ENCODE data around the gene CENPL. TPM values are rescaled to one million over a fixed set of nuclear protein-coding genes. Genes with fewer than 3 reads are reported as not detected.
A peak's percentile ranks its signal among the peaks of the same experiment; 100 is the strongest.

CENPL gene
- total and polyA plus RNA-seq, 2 of the 8 experiments (the other 6 are each of a cell fraction or from before 2014, with no cell fraction given) = 6.6 to 16.0 TPM

DNA sequence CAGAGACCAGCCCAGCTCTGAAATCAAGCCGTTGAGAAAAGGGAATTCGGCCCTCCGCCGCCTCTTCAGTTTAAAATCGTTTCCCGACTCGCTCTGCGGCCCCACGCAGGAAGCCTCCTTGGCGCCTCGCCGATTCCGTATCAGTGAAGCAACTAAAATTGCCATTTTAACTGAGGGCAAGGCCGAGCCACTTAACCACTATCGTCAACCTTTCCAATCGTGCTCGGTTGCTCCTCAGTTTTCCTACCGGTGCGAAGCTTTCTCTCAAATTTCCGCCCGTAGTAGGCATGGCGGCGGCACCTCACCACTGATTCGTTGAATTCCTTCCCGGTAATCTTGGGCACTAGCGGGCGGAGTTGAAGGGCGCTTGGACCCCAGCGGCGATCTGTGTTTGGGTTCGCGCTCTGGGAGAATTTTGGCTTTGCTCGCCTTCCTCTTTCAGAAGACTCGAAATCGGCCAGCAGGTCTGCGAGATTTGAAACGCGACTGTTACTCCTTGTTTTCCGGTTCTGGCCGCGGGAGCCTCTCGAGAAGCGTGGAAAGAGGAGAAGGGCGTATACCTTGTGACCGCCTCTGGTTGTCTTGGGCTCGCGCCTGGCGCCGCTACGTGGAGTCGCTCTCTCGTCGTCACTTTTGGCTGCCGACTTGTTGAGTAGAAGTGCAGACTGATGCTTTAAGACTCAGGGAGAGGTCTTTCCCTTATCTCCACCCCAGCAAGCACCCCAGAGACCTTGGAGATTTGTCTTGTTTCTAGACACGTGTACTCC, at the start of gene CENPL, which contains the start of gene DARS2 (continued):
- no peak for TF ChIP-seq CTCF (IDR thresholded peaks at IDR 0.05; ENCODE audit: control extremely low read depth in 1 of 3, insufficient read depth in 1 of 3, low read depth in 1 of 3, low read length in 3 of 3)
- TF ChIP-seq EZH2 (IDR thresholded peaks at IDR 0.05; ENCODE audit: low read depth, low read length, severe bottlenecking) = no peak
- TF ChIP-seq HDAC6 (IDR thresholded peaks at IDR 0.05; ENCODE audit: low read depth, low read length) = no peak
- no peak for TF ChIP-seq RNF2 (IDR thresholded peaks at IDR 0.05; ENCODE audit: borderline replicate concordance, low read depth, low read length, missing control alignments, poor library complexity, severe bottlenecking)
- no peak; the same call in 1 of the 2 replicates for TF ChIP-seq GABPA (IDR thresholded peaks at IDR 0.05; ENCODE audit: borderline replicate concordance, insufficient read depth, low read length)
- no peak for TF ChIP-seq CBX8 (IDR thresholded peaks at IDR 0.05; ENCODE audit: borderline replicate concordance, low read depth, low read length)
- no peak for TF ChIP-seq CBX5 (IDR thresholded peaks at IDR 0.05; ENCODE audit: low read depth, low read length)
- no peak; a peak in 1 of 4 replicates for TF ChIP-seq HDAC2 (IDR thresholded peaks at IDR 0.05; ENCODE audit: borderline replicate concordance in 1 of 2, low read depth in 2 of 2, low read length in 2 of 2)
- TF ChIP-seq BACH1 (IDR thresholded peaks at IDR 0.05; ENCODE audit: low read length) = peak; percentile 53
- TF ChIP-seq BRCA1 (IDR thresholded peaks at IDR 0.05; ENCODE audit: low read depth, low read length) = no peak
- TF ChIP-seq BCL11A (IDR thresholded peaks at IDR 0.05; ENCODE audit: low read depth in 2 of 2, low read length in 2 of 2) = no peak
- TF ChIP-seq TBP (IDR thresholded peaks at IDR 0.05; ENCODE audit: low read depth, low read length) = peak; percentile 77
- TF ChIP-seq ASH2L (IDR thresholded peaks at IDR 0.05; ENCODE audit: low read length) = peak; percentile 94
- TF ChIP-seq CHD1 (IDR thresholded peaks at IDR 0.05; ENCODE audit: low read depth, low read length) = no peak
- TF ChIP-seq SIRT6 (IDR thresholded peaks at IDR 0.05; ENCODE audit: low read length) = no peak
- TF ChIP-seq MAFK (IDR thresholded peaks at IDR 0.05; ENCODE audit: low read depth, low read length) = no peak; the same call in 1 of the 2 replicates
- TF ChIP-seq SIN3A (conservative IDR thresholded peaks at IDR 0.05 in 1 of 2, IDR thresholded peaks at IDR 0.05 in 1 of 2; ENCODE audit: low read depth in 1 of 2, low read length in 2 of 2) = peak; percentile 73 to 96; a peak in 3 of 4 replicates
- TF ChIP-seq TAF1 (IDR thresholded peaks at IDR 0.05; ENCODE audit: low read depth, low read length) = peak; percentile 89
- TF ChIP-seq SRF (IDR thresholded peaks at IDR 0.05; ENCODE audit: low read depth, low read length) = peak; percentile 43; the same call in 1 of the 2 replicates
- peak; percentile 83 for TF ChIP-seq KDM4A (IDR thresholded peaks at IDR 0.05; ENCODE audit: low read depth, low read length, severe bottlenecking)
